GM23338 (cell line): Measurements from ENCODE around the gene GNAT3. TPM values are rescaled to one million over a fixed set of nuclear protein-coding genes. Genes with fewer than 3 reads are reported as not detected.
A peak's percentile ranks its signal among the peaks of the same experiment; 100 is the strongest.

Experiments used
- ATAC-seq: fragments of 200-7000 bp; cut with Tn5 transposase; 3 replicates; pipeline ENCODE4 v1.9.1; 2020
- DNase-seq: peaks from one replicate; pipeline ENCODE4 v3.0.0-alpha.2; 2015; ENCODE audit warnings: low spot score
- H2AFZ ChIP-seq: fragments of 200-600 bp; sonication (generic); 2 replicates; pipeline ENCODE4 v1.8.0; 2016; ENCODE audit warnings: antibody characterized with exemption, mild to moderate bottlenecking, moderate library complexity
- H3F3A ChIP-seq: fragments of 200-600 bp; sonication (generic); replicated peaks from 2 replicates; pipeline ENCODE4 v1.8.0; 2017; ENCODE audit warnings: antibody characterized with exemption, mixed run types, low read depth
- H3K27ac ChIP-seq: fragments of 200-600 bp; sonication (generic); 2 replicates; pipeline ENCODE4 v1.6.1; 2016; ENCODE audit warnings: low read depth
- H3K27me3 ChIP-seq: fragments of 200-600 bp; sonication (generic); 2 replicates; pipeline ENCODE4 v1.8.0; 2016; ENCODE audit warnings: mild to moderate bottlenecking, mixed run types, moderate library complexity; ENCODE audit not compliant: insufficient read depth
- H3K36me3 ChIP-seq: fragments of 200-600 bp; sonication (generic); 2 replicates; pipeline ENCODE4 v1.8.0; 2016; ENCODE audit warnings: mild to moderate bottlenecking; ENCODE audit not compliant: insufficient read depth
- H3K4me1 ChIP-seq: fragments of 200-600 bp; sonication (generic); 2 replicates; pipeline ENCODE4 v1.8.0; 2016; ENCODE audit warnings: mild to moderate bottlenecking, moderate library complexity; ENCODE audit not compliant: insufficient read depth
- H3K4me2 ChIP-seq: fragments of 200-600 bp; sonication (generic); 2 replicates; pipeline ENCODE4 v1.7.1; 2017; ENCODE audit warnings: mixed run types
- H3K4me3 ChIP-seq: fragments of 200-600 bp; sonication (generic); 2 replicates; pipeline ENCODE4 v1.6.1; 2016; ENCODE audit warnings: mixed run types
- H3K79me2 ChIP-seq: fragments of 200-600 bp; sonication (generic); replicated peaks from 2 replicates; pipeline ENCODE4 v1.8.0; 2017; ENCODE audit warnings: mild to moderate bottlenecking; ENCODE audit not compliant: insufficient read depth
- H3K9me2 ChIP-seq: fragments of 200-600 bp; sonication (generic); 2 replicates; pipeline ENCODE4 v1.8.0; 2017; ENCODE audit not compliant: insufficient read depth
- H4K20me1 ChIP-seq: fragments of 200-600 bp; sonication (generic); replicated peaks from 2 replicates; pipeline ENCODE4 v1.8.0; 2017; ENCODE audit warnings: mild to moderate bottlenecking; ENCODE audit not compliant: insufficient read depth
- H3K27ac Mint-ChIP-seq: 2 replicates; pipeline ENCODE4 v1.8.0; 2020; ENCODE audit warnings: inconsistent platforms, mild to moderate bottlenecking, moderate library complexity, mixed read lengths
- H3K27me3 Mint-ChIP-seq: 3 replicates; pipeline ENCODE4 v1.8.0; 2022; ENCODE audit warnings: low read depth, mild to moderate bottlenecking, moderate library complexity, mixed read lengths, inconsistent platforms; ENCODE audit not compliant: insufficient read depth, poor library complexity
- H3K36me3 Mint-ChIP-seq: 3 replicates; pipeline ENCODE4 v1.8.0; 2021; ENCODE audit warnings: low read depth, mild to moderate bottlenecking, inconsistent platforms, moderate library complexity, mixed read lengths
- H3K4me1 Mint-ChIP-seq: 3 replicates; pipeline ENCODE4 v1.8.0; 2020; ENCODE audit warnings: mild to moderate bottlenecking, inconsistent platforms, mixed read lengths
- H3K4me3 Mint-ChIP-seq: 3 replicates; pipeline ENCODE4 v1.8.0; 2021; ENCODE audit warnings: moderate library complexity, mild to moderate bottlenecking, inconsistent platforms, mixed read lengths
- H3K9me3 Mint-ChIP-seq: 3 replicates; pipeline ENCODE4 v1.8.0; 2020; ENCODE audit warnings: moderate library complexity, mild to moderate bottlenecking, inconsistent platforms, mixed read lengths
- CREB1 ChIP-seq: fragments of 250-450 bp; sonication (Bioruptor Pico); IDR thresholded peaks from 2 replicates; pipeline ENCODE4 v1.5.0; 2020; ENCODE audit warnings: low read depth, mild to moderate bottlenecking, moderate library complexity
- EZH2phosphoT487 ChIP-seq: fragments of 200-600 bp; sonication (generic); IDR thresholded peaks from one replicate; pipeline ENCODE4 v1.8.1; 2018; ENCODE audit warnings: antibody characterized with exemption; ENCODE audit not compliant: unreplicated experiment
- JUNB ChIP-seq: IDR thresholded peaks from one replicate; pipeline ENCODE4 v1.6.1; 2016; ENCODE audit warnings: antibody characterized with exemption; ENCODE audit not compliant: unreplicated experiment
- NANOG ChIP-seq: IDR thresholded peaks from 2 replicates; pipeline ENCODE4 v1.6.1; 2016; ENCODE audit warnings: antibody characterized with exemption, borderline replicate concordance
- STAT1 ChIP-seq: IDR thresholded peaks from one replicate; pipeline ENCODE4 v1.6.1; 2016; ENCODE audit warnings: antibody characterized with exemption; ENCODE audit not compliant: unreplicated experiment
- ZNF114 ChIP-seq: fragments of 250-450 bp; sonication (Bioruptor Pico); IDR thresholded peaks from 2 replicates; pipeline ENCODE4 v1.5.0; 2020; ENCODE audit warnings: mild to moderate bottlenecking, moderate library complexity
- polyA plus RNA-seq: library from polyadenylated mRNA; unstranded; fragments of >200 nt; fragmentation: Nextera tagmentation; extraction: Ambion mirVana; gene quantifications from 2 replicates; pipeline ENCODE4 v1.2.1, GENCODE V29; 2016
- total RNA-seq: library from RNA; depleted of rRNA; stranded (reverse); fragments of >200 nt; shearing (Covaris generic); gene quantifications from 2 replicates; pipeline ENCODE4 v1.2.3, GENCODE V29; 2014
- TF ChIP-seq, protein P1 (sequence below): IDR thresholded peaks from one replicate; pipeline ENCODE4 v1.6.1; 2018; ENCODE audit warnings: antibody characterized with exemption; ENCODE audit not compliant: unreplicated experiment
- TF ChIP-seq, protein P2 (sequence below): IDR thresholded peaks from 2 replicates; pipeline ENCODE4 v1.6.1; 2016; ENCODE audit warnings: antibody characterized with exemption
- TF ChIP-seq, protein P3 (sequence below), 2 experiments: fragments of 200-600 bp in 1 of 2; sonication (generic) in 1 of 2; conservative IDR thresholded peaks; 2 replicates each; pipeline versions ENCODE4 v1.5.1 to v1.6.1; 2016 to 2017; ENCODE audit warnings: antibody characterized with exemption in 2 of 2, low read depth in 2 of 2, mild to moderate bottlenecking in 2 of 2, moderate library complexity in 1 of 2
- TF ChIP-seq, protein P4 (sequence below): fragments of 250-450 bp; sonication (Bioruptor Pico); IDR thresholded peaks from 2 replicates; pipeline ENCODE4 v1.5.0; 2020; ENCODE audit warnings: mild to moderate bottlenecking, moderate library complexity

Gene GNAT3
- total and polyA plus RNA-seq, 2 experiments from 2014 or later: not detected

DNA sequence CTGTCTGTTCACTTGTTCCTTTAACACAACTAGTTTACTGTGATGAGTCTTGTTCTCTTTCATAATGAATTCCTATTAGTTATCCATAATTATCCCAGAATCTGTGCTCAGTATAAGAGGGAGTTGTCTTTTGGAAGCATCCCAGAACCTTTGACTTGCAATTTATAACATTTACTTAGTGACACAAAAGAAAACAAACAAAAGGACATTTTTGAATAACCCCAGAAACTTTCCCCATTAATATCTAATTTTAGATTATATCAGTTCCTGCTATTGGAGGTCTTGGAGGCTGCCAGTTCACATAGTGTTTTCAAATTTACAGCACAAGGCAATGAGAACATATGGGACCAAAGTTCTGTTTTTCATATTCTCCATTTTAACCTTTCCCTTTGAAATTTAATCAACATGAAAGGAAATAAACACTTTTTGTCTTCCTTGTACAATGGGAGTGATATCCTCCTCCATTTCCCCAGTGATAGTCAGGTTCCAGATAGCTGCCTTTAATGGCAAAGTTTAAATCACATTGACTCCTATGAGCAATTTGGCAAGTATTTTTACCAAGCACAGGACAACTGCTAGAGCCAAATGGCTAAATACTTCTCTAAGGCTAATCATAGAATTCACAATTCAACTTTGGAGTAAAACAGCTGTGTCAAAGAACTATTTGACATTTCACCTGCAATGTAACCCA lies 37.1 kb upstream of the GNAT3 start:
- Histone ChIP-seq H3K79me2 (no peaks in the 10 kb centered on the region), H3K36me3 (no peaks in the 10 kb centered on the region), H3K27ac (no peak overlapping the region), H3K9me2 (no peaks in the 10 kb centered on the region), H3K4me3 (no peak overlapping the region), H3F3A (no peaks in the 10 kb centered on the region), H4K20me1 (no peaks in the 10 kb centered on the region), H3K4me1 (no peaks in the 10 kb centered on the region), H2AFZ (no peak overlapping the region), H3K4me2 (no peak overlapping the region), H3K27me3 (no peaks in the 10 kb centered on the region)
- H3K4me1 Mint-ChIP-seq: no peaks in the 10 kb centered on the region
- no peak overlapping the region for H3K4me3 Mint-ChIP-seq
- H3K36me3 Mint-ChIP-seq: peaks cover 3% of the 10 kb centered on the region; the same call in 1 of the 3 replicates
- TF ChIP-seq, protein P1, sequence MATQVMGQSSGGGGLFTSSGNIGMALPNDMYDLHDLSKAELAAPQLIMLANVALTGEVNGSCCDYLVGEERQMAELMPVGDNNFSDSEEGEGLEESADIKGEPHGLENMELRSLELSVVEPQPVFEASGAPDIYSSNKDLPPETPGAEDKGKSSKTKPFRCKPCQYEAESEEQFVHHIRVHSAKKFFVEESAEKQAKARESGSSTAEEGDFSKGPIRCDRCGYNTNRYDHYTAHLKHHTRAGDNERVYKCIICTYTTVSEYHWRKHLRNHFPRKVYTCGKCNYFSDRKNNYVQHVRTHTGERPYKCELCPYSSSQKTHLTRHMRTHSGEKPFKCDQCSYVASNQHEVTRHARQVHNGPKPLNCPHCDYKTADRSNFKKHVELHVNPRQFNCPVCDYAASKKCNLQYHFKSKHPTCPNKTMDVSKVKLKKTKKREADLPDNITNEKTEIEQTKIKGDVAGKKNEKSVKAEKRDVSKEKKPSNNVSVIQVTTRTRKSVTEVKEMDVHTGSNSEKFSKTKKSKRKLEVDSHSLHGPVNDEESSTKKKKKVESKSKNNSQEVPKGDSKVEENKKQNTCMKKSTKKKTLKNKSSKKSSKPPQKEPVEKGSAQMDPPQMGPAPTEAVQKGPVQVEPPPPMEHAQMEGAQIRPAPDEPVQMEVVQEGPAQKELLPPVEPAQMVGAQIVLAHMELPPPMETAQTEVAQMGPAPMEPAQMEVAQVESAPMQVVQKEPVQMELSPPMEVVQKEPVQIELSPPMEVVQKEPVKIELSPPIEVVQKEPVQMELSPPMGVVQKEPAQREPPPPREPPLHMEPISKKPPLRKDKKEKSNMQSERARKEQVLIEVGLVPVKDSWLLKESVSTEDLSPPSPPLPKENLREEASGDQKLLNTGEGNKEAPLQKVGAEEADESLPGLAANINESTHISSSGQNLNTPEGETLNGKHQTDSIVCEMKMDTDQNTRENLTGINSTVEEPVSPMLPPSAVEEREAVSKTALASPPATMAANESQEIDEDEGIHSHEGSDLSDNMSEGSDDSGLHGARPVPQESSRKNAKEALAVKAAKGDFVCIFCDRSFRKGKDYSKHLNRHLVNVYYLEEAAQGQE: no peak
- no peak for TF ChIP-seq CREB1 (CRISPR knock-in tag)
- no peak for TF ChIP-seq ZNF114 (CRISPR knock-in tag)
- TF ChIP-seq, protein P2, sequence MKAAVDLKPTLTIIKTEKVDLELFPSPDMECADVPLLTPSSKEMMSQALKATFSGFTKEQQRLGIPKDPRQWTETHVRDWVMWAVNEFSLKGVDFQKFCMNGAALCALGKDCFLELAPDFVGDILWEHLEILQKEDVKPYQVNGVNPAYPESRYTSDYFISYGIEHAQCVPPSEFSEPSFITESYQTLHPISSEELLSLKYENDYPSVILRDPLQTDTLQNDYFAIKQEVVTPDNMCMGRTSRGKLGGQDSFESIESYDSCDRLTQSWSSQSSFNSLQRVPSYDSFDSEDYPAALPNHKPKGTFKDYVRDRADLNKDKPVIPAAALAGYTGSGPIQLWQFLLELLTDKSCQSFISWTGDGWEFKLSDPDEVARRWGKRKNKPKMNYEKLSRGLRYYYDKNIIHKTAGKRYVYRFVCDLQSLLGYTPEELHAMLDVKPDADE: no peak
- TF ChIP-seq JUNB: no peak
- TF ChIP-seq, protein P3, sequence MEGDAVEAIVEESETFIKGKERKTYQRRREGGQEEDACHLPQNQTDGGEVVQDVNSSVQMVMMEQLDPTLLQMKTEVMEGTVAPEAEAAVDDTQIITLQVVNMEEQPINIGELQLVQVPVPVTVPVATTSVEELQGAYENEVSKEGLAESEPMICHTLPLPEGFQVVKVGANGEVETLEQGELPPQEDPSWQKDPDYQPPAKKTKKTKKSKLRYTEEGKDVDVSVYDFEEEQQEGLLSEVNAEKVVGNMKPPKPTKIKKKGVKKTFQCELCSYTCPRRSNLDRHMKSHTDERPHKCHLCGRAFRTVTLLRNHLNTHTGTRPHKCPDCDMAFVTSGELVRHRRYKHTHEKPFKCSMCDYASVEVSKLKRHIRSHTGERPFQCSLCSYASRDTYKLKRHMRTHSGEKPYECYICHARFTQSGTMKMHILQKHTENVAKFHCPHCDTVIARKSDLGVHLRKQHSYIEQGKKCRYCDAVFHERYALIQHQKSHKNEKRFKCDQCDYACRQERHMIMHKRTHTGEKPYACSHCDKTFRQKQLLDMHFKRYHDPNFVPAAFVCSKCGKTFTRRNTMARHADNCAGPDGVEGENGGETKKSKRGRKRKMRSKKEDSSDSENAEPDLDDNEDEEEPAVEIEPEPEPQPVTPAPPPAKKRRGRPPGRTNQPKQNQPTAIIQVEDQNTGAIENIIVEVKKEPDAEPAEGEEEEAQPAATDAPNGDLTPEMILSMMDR (conservative IDR thresholded peaks at IDR 0.05; ENCODE audit: low read depth in 2 of 2): no peak
- TF ChIP-seq STAT1: no peak
- no peak for TF ChIP-seq EZH2phosphoT487
- no peak for TF ChIP-seq NANOG
- TF ChIP-seq, protein P4, sequence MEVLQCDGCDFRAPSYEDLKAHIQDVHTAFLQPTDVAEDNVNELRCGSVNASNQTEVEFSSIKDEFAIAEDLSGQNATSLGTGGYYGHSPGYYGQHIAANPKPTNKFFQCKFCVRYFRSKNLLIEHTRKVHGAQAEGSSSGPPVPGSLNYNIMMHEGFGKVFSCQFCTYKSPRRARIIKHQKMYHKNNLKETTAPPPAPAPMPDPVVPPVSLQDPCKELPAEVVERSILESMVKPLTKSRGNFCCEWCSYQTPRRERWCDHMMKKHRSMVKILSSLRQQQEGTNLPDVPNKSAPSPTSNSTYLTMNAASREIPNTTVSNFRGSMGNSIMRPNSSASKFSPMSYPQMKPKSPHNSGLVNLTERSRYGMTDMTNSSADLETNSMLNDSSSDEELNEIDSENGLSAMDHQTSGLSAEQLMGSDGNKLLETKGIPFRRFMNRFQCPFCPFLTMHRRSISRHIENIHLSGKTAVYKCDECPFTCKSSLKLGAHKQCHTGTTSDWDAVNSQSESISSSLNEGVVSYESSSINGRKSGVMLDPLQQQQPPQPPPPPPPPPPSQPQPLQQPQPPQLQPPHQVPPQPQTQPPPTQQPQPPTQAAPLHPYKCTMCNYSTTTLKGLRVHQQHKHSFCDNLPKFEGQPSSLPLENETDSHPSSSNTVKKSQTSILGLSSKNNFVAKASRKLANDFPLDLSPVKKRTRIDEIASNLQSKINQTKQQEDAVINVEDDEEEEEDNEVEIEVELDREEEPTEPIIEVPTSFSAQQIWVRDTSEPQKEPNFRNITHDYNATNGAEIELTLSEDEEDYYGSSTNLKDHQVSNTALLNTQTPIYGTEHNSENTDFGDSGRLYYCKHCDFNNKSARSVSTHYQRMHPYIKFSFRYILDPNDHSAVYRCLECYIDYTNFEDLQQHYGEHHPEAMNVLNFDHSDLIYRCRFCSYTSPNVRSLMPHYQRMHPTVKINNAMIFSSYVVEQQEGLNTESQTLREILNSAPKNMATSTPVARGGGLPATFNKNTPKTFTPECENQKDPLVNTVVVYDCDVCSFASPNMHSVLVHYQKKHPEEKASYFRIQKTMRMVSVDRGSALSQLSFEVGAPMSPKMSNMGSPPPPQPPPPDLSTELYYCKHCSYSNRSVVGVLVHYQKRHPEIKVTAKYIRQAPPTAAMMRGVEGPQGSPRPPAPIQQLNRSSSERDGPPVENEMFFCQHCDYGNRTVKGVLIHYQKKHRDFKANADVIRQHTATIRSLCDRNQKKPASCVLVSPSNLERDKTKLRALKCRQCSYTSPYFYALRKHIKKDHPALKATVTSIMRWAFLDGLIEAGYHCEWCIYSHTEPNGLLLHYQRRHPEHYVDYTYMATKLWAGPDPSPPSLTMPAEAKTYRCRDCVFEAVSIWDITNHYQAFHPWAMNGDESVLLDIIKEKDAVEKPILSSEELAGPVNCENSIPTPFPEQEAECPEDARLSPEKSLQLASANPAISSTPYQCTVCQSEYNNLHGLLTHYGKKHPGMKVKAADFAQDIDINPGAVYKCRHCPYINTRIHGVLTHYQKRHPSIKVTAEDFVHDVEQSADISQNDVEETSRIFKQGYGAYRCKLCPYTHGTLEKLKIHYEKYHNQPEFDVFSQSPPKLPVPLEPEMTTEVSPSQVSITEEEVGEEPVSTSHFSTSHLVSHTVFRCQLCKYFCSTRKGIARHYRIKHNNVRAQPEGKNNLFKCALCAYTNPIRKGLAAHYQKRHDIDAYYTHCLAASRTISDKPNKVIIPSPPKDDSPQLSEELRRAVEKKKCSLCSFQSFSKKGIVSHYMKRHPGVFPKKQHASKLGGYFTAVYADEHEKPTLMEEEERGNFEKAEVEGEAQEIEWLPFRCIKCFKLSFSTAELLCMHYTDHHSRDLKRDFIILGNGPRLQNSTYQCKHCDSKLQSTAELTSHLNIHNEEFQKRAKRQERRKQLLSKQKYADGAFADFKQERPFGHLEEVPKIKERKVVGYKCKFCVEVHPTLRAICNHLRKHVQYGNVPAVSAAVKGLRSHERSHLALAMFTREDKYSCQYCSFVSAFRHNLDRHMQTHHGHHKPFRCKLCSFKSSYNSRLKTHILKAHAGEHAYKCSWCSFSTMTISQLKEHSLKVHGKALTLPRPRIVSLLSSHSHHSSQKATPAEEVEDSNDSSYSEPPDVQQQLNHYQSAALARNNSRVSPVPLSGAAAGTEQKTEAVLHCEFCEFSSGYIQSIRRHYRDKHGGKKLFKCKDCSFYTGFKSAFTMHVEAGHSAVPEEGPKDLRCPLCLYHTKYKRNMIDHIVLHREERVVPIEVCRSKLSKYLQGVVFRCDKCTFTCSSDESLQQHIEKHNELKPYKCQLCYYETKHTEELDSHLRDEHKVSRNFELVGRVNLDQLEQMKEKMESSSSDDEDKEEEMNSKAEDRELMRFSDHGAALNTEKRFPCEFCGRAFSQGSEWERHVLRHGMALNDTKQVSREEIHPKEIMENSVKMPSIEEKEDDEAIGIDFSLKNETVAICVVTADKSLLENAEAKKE (CRISPR knock-in tag): no peak
- peak overlapping the region; percentile 15; the same call in 1 of the 2 replicates for H3K27ac Mint-ChIP-seq
- no peaks in the 10 kb centered on the region for H3K27me3 Mint-ChIP-seq
- no peak for DNase-seq
- H3K9me3 Mint-ChIP-seq: peaks cover 8% of the 10 kb centered on the region; the same call in 2 of the 3 replicates
- ATAC-seq: no peak
